ENCODE measurements around the gene LGR4. TPM values are rescaled to one million over a fixed set of nuclear protein-coding genes. Genes with fewer than 3 reads are reported as not detected.
"Not testable (repeated sequence)": the region's sequence is repeated elsewhere in the genome, so short reads cannot be mapped to it uniquely, and the experiment has no call there.

The LGR4 gene
- total and polyA plus RNA-seq, 4 donors: 4.6 to 25.7 (median 21.5) TPM

DNA sequence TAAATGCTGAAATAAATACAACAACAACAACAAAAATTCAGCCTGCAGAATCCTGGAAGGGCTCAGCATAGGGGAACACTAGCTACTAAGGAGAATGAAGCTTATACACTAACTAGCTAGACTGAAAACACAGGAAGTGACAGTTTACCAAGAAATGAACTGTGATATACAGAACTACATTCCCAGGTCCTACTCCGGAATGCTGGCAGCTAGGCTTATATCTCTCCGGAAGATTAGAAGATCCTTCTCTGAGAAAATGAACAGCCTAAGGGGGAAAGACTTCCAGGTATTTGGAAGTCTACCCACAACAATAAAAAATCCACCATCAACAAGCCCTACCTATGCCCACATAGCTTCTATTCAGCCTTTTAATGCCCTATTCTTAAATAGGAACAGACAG, 140.6 kb downstream of the LGR4 start:
- Histone ChIP-seq H3K27me3 (ENCODE audit: control insufficient read depth in 1 of 2, insufficient read depth in 2 of 2, low read length in 1 of 2) (no peaks in the 10 kb centered on the region), H3K4me3 (ENCODE audit: low read length in 2 of 2) (no peak overlapping the region), H3K36me3 (ENCODE audit: control insufficient read depth in 1 of 2, insufficient read depth in 2 of 2, low read length in 1 of 2) (no peaks in the 10 kb centered on the region), H3K4me1 (ENCODE audit: control insufficient read depth in 1 of 2, insufficient read depth in 2 of 2, low read length in 2 of 2) (no peaks in the 10 kb centered on the region), H3K27ac (ENCODE audit: low read depth in 1 of 2, low read length in 2 of 2) (no peak overlapping the region), H3K9me3 (ENCODE audit: control insufficient read depth, low read length) (no peaks in the 10 kb centered on the region)
- DNase-seq: no peak
- 36 to 40% methylated on average over 2 of the region's 2 CpGs for WGBS, 2 donors
- no peak for ATAC-seq (ENCODE audit: low FRiP score)
- intact Hi-C loops (cut with DNase I): no loop called here

DNA sequence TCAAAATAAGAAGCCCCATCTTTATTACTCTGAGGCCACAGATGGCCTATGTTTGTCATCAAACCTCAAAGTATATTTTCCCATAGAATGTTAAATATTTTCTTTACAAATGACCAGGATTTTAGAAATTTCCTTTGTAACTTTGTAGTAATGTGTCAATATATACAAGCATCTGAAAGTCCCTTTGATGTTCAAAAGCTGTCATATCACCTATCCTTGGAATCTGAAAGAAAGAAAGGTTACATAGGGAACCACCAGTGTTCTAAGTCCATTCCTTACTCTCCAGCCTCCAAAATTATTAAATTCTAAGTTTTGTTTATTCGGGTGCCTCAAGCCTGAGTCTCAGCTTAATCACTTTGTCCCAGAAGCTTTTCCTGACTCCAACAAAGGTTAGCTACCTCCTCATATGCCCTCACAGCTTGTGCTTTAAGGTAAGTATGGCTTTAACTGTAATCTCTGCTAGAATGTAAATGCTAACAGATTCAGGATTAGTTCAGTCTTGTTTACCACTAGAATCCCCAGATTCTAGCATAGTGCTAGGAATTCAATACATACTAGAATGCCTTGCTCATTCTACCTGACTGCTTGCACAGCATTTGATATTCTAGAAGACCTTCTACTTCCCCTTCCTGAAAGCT, 141.8 kb downstream of the LGR4 start:
- 85 to 92% methylated on average over 1 of the region's 1 CpG for WGBS, 2 donors
- intact Hi-C loops (cut with DNase I): no loop called here
- Histone ChIP-seq H3K4me3 (ENCODE audit: low read length in 2 of 2) (no peak overlapping the region), H3K36me3 (ENCODE audit: control insufficient read depth in 1 of 2, insufficient read depth in 2 of 2, low read length in 1 of 2) (no peaks in the 10 kb centered on the region), H3K9me3 (ENCODE audit: control insufficient read depth, low read length) (no peaks in the 10 kb centered on the region), H3K27me3 (ENCODE audit: control insufficient read depth in 1 of 2, insufficient read depth in 2 of 2, low read length in 1 of 2) (no peaks in the 10 kb centered on the region), H3K27ac (ENCODE audit: low read depth in 1 of 2, low read length in 2 of 2) (no peak overlapping the region), H3K4me1 (ENCODE audit: control insufficient read depth in 1 of 2, insufficient read depth in 2 of 2, low read length in 2 of 2) (no peaks in the 10 kb centered on the region)
- DNase-seq (no peak), ATAC-seq (ENCODE audit: low FRiP score) (no peak)

DNA sequence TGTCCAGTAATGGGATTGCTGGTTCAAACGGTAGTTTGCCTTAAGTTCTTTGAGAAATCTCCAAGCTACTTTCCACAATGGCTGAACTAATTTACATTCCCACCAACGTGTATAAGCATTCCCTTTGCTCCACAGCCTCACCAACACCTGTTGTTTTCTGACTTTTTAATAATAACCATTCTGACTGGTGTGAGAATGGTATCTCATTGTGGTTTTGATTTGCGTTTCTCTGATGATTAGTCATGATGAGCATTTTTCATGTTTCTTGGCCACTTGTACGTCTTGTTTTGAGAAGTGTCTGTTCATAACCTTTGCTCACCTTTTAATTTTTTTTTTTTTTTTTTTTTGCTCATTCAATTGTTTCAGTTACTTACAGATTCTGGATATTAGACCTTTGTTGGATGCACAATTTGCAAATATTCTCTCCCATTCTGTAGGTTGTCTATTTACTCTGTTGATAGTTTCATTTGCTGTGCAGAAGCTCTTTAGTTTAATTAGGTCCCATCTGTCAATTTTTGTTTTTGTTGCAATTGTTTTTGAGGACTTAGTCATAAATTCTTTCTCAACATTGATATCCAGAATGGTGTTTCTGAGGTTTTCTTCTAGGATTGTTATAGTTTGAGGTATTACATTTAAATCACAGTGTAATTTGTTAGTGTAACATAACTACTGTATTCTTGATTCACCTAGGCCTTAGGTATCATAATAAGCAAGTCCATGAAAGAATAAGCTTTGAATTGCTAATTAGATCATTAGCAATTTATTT, 142.5 kb downstream of the LGR4 start:
- 93 to 96% methylated on average over 4 of the region's 4 CpGs for WGBS, 2 donors
- DNase-seq (no peak), ATAC-seq (ENCODE audit: low FRiP score) (no peak)
- no peaks in the 10 kb centered on the region for H3K36me3 ChIP-seq (ENCODE audit: control insufficient read depth in 1 of 2, insufficient read depth in 2 of 2, low read length in 1 of 2)
- H3K4me1 ChIP-seq (ENCODE audit: control insufficient read depth in 1 of 2, insufficient read depth in 2 of 2, low read length in 2 of 2): no peaks in the 10 kb centered on the region
- H3K27me3 ChIP-seq (ENCODE audit: control insufficient read depth in 1 of 2, insufficient read depth in 2 of 2, low read length in 1 of 2): no peaks in the 10 kb centered on the region
- H3K27ac ChIP-seq (ENCODE audit: low read depth in 1 of 2, low read length in 2 of 2): no peak overlapping the region
- H3K4me3 ChIP-seq (ENCODE audit: low read length in 2 of 2): no peak overlapping the region
- no peaks in the 10 kb centered on the region for H3K9me3 ChIP-seq (ENCODE audit: control insufficient read depth, low read length)
- intact Hi-C loops (cut with DNase I): no loop called here

DNA sequence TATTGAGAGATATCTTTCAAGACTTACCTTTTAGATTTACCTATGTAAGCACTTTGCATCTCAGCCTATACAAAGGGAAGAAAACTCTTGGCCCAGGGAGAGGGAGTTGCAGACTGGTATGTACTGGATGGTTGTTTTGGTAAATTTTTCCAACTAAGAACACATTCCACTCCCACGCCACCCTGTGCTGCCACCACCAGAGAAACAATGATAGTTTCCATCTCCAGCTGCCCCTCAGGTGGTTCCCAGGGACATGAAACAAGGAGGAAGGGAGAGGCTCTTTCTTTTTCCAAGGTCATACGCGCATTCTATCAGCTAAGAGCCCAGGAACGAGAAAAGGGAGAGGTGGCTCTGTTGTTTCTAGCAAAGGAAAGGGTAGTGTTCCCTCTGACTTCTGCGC, 144.0 kb downstream of the LGR4 start:
- ATAC-seq (ENCODE audit: low FRiP score) (no peak), DNase-seq (no peak)
- no peaks in the 10 kb centered on the region for H3K9me3 ChIP-seq (ENCODE audit: control insufficient read depth, low read length)
- H3K4me1 ChIP-seq (ENCODE audit: control insufficient read depth in 1 of 2, insufficient read depth in 2 of 2, low read length in 2 of 2): no peaks in the 10 kb centered on the region
- H3K4me3 ChIP-seq (ENCODE audit: low read length in 2 of 2): no peak overlapping the region
- H3K27me3 ChIP-seq (ENCODE audit: control insufficient read depth in 1 of 2, insufficient read depth in 2 of 2, low read length in 1 of 2): no peaks in the 10 kb centered on the region
- WGBS, 2 donors: 66 to 67% methylated on average over 5 of the region's 5 CpGs
- intact Hi-C loops (cut with DNase I): no loop called here
- H3K36me3 ChIP-seq (ENCODE audit: control insufficient read depth in 1 of 2, insufficient read depth in 2 of 2, low read length in 1 of 2): no peaks in the 10 kb centered on the region
- H3K27ac ChIP-seq (ENCODE audit: low read depth in 1 of 2, low read length in 2 of 2): no peak overlapping the region

DNA sequence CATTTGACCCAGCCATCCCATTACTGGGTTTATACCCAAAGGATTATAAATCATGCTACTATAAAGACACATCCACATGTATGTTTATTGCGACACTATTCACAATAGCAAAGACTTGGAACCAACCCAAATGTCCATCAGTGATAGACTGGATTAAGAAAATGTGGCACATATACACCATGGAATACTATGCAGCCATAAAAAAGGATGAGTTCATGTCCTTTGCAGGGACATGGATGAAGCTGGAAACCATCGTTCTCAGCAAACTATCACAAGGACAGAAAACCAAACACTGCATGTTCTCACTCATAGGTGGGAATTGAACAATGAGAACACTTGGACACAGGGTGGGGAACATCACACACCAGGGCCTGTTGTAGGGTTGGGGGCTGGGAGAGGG, 145.5 kb downstream of the LGR4 start:
- H3K27me3 ChIP-seq (ENCODE audit: control insufficient read depth in 1 of 2, insufficient read depth in 2 of 2, low read length in 1 of 2); intact Hi-C loops (cut with DNase I); DNase-seq; H3K4me1 ChIP-seq (ENCODE audit: control insufficient read depth in 1 of 2, insufficient read depth in 2 of 2, low read length in 2 of 2); H3K4me3 ChIP-seq (ENCODE audit: low read length in 2 of 2); H3K27ac ChIP-seq (ENCODE audit: low read depth in 1 of 2, low read length in 2 of 2); ATAC-seq (ENCODE audit: low FRiP score); H3K36me3 ChIP-seq (ENCODE audit: control insufficient read depth in 1 of 2, insufficient read depth in 2 of 2, low read length in 1 of 2); H3K9me3 ChIP-seq (ENCODE audit: control insufficient read depth, low read length): not testable (repeated sequence)
- 91 to 96% methylated on average over 1 of the region's 2 CpGs for WGBS, 2 donors

DNA sequence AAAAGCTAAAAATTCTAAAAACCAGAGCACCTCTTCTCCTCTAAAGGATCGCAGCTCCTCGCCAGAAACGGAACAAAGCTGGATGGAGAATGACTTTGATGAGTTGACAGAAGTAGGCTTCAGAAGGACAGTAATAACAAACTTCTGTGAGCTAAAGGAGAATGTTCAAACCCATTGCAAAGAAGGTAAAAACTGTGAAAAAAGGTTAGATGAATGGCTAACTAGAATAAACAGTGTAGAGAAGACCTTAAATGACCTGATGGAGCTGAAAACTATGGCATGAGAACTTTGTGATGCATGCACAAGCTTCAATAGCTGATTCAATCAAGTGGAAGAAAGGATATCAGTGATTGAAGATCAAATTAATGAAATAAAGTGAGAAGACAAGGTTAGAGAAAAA, 150.4 kb downstream of the LGR4 start:
- DNase-seq; intact Hi-C loops (cut with DNase I); H3K27ac ChIP-seq (ENCODE audit: low read depth in 1 of 2, low read length in 2 of 2); H3K4me1 ChIP-seq (ENCODE audit: control insufficient read depth in 1 of 2, insufficient read depth in 2 of 2, low read length in 2 of 2); H3K36me3 ChIP-seq (ENCODE audit: control insufficient read depth in 1 of 2, insufficient read depth in 2 of 2, low read length in 1 of 2); H3K27me3 ChIP-seq (ENCODE audit: control insufficient read depth in 1 of 2, insufficient read depth in 2 of 2, low read length in 1 of 2); H3K4me3 ChIP-seq (ENCODE audit: low read length in 2 of 2); H3K9me3 ChIP-seq (ENCODE audit: control insufficient read depth, low read length); ATAC-seq (ENCODE audit: low FRiP score): not testable (repeated sequence)
- WGBS, 2 donors: 63 to 77% methylated on average over 3 of the region's 3 CpGs

DNA sequence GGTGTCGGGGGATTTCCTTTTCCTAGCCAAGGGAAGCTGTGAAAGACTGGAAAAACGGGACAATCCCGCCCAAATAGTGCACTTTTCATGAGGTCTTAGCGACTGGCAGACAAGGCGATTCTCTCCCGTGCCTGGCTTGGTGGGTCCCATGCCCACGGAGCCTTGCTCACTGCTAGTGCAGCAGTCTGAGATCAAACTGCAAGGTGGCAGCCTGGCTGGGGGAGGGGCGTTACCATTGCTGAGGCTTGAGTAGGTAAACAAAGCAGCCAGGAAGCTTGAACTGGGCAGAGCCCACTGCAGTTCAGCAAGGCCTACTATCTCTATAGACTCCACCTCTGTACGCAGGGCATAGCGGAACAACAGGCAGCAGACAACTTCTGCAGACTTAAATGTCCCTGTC, 151.2 kb downstream of the LGR4 start:
- peak in 1 of 2 donors; percentile 63 for DNase-seq
- H3K4me1 ChIP-seq (ENCODE audit: control insufficient read depth in 1 of 2, insufficient read depth in 2 of 2, low read length in 2 of 2); H3K27me3 ChIP-seq (ENCODE audit: control insufficient read depth in 1 of 2, insufficient read depth in 2 of 2, low read length in 1 of 2); ATAC-seq (ENCODE audit: low FRiP score); H3K9me3 ChIP-seq (ENCODE audit: control insufficient read depth, low read length); intact Hi-C loops (cut with DNase I); H3K36me3 ChIP-seq (ENCODE audit: control insufficient read depth in 1 of 2, insufficient read depth in 2 of 2, low read length in 1 of 2); H3K27ac ChIP-seq (ENCODE audit: low read depth in 1 of 2, low read length in 2 of 2); H3K4me3 ChIP-seq (ENCODE audit: low read length in 2 of 2): not testable (repeated sequence)
- 97 to 98% methylated on average over 10 of the region's 10 CpGs for WGBS, 2 donors

DNA sequence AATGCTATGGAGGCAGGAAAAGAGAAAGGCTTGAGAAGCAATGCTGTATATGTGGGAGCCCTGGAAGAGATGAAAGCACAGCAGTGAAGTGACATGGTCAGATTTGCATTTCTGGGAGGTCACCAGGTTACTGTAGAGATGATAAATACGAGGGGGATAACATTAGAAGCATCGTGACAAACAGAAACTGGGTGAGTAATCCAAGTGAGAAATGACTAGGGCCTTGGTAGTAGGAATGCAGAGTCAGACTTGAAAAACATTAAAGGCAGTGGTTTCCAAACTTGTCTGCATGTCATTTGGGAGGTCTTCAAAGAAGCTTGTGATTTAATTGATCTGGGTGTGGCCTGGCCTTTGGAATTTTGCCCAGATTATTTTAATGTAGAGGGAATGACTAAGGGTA, 153.5 kb downstream of the LGR4 start:
- Histone ChIP-seq H3K4me1 (ENCODE audit: control insufficient read depth in 1 of 2, insufficient read depth in 2 of 2, low read length in 2 of 2) (peaks cover 0 to 2% of the 10 kb centered on the region in 2 donors), H3K4me3 (ENCODE audit: low read length in 2 of 2) (no peak overlapping the region), H3K9me3 (ENCODE audit: control insufficient read depth, low read length) (no peaks in the 10 kb centered on the region), H3K36me3 (ENCODE audit: control insufficient read depth in 1 of 2, insufficient read depth in 2 of 2, low read length in 1 of 2) (no peaks in the 10 kb centered on the region), H3K27me3 (ENCODE audit: control insufficient read depth in 1 of 2, insufficient read depth in 2 of 2, low read length in 1 of 2) (no peaks in the 10 kb centered on the region), H3K27ac (ENCODE audit: low read depth in 1 of 2, low read length in 2 of 2) (no peak overlapping the region)
- WGBS, 2 donors: 41 to 57% methylated on average over 2 of the region's 2 CpGs
- intact Hi-C loops (cut with DNase I): no loop called here
- no peak for DNase-seq
- ATAC-seq (ENCODE audit: low FRiP score): no peak

DNA sequence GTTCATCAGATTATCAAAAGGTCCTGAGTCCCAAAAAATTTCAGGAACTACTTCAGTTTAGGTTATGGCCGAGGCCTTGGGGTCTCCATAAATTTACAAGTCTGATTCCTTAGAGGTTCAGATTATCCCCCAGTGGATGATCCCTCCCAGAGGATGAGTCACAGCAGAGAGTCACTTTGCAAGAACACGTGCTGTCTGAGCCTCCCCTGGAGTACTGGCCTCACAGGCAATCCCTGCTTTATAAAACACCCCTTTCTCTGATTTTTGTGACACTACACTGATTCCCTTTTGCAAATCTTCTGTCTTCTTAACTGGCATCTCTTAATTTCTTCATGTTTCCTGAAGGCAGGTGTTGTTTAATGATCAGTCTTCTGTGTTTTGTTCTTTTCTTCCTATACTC, 154.8 kb downstream of the LGR4 start:
- DNase-seq (no peak), ATAC-seq (ENCODE audit: low FRiP score) (no peak)
- Histone ChIP-seq H3K4me3 (ENCODE audit: low read length in 2 of 2) (no peak overlapping the region), H3K27me3 (ENCODE audit: control insufficient read depth in 1 of 2, insufficient read depth in 2 of 2, low read length in 1 of 2) (no peaks in the 10 kb centered on the region), H3K4me1 (ENCODE audit: control insufficient read depth in 1 of 2, insufficient read depth in 2 of 2, low read length in 2 of 2) (peaks cover 0 to 2% of the 10 kb centered on the region in 2 donors), H3K9me3 (ENCODE audit: control insufficient read depth, low read length) (no peaks in the 10 kb centered on the region), H3K36me3 (ENCODE audit: control insufficient read depth in 1 of 2, insufficient read depth in 2 of 2, low read length in 1 of 2) (no peaks in the 10 kb centered on the region), H3K27ac (ENCODE audit: low read depth in 1 of 2, low read length in 2 of 2) (no peak overlapping the region)
- intact Hi-C loops (cut with DNase I): no loop called here
- WGBS, 2 donors: 88% methylated on average over 2 of the region's 2 CpGs

All from aorta (tissue), 5 donors.